Measurements from ENCODE around the gene OS9. TPM values are rescaled to one million over a fixed set of nuclear protein-coding genes. Genes with fewer than 3 reads are reported as not detected.

Gene OS9
- total and polyA plus RNA-seq, 9 of the 15 experiments (the other 6 are each of a cell fraction or from before 2014, with no cell fraction given), result 4.6 to 105 (median 89.5) TPM

DNA sequence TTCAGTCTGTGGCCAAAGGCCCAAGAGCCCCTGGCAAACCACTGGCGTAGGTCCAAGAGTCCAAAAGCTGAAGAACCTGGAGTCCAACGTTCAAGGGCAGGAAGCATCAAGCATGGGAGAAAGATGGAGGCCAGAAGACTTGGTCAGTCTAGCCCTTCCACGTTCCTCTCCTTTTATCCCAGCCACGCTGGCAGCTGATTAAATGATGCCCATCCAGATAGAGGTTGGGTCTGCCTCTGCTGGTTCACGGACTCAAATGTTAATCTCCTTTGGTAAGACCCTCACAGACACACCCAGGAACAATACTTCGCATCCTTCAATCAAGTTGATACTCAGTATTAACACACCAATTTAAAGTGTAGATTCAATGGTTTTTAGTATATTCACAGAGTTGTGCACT, 21.1 kb upstream of the OS9 start (continued):
- TF ChIP-seq, protein P1, sequence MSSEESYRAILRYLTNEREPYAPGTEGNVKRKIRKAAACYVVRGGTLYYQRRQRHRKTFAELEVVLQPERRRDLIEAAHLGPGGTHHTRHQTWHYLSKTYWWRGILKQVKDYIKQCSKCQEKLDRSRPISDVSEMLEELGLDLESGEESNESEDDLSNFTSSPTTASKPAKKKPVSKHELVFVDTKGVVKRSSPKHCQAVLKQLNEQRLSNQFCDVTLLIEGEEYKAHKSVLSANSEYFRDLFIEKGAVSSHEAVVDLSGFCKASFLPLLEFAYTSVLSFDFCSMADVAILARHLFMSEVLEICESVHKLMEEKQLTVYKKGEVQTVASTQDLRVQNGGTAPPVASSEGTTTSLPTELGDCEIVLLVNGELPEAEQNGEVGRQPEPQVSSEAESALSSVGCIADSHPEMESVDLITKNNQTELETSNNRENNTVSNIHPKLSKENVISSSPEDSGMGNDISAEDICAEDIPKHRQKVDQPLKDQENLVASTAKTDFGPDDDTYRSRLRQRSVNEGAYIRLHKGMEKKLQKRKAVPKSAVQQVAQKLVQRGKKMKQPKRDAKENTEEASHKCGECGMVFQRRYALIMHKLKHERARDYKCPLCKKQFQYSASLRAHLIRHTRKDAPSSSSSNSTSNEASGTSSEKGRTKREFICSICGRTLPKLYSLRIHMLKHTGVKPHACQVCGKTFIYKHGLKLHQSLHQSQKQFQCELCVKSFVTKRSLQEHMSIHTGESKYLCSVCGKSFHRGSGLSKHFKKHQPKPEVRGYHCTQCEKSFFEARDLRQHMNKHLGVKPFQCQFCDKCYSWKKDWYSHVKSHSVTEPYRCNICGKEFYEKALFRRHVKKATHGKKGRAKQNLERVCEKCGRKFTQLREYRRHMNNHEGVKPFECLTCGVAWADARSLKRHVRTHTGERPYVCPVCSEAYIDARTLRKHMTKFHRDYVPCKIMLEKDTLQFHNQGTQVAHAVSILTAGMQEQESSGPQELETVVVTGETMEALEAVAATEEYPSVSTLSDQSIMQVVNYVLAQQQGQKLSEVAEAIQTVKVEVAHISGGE (CRISPR knock-in tag; IDR thresholded peaks at IDR 0.05), result no peak
- TF ChIP-seq SAP30 (IDR thresholded peaks at IDR 0.05; ENCODE audit: borderline replicate concordance, insufficient read depth, low read depth, low read length, poor library complexity, severe bottlenecking) (no peak), POU5F1 (IDR thresholded peaks at IDR 0.05; ENCODE audit: borderline replicate concordance, low read depth, low read length, partially characterized antibody) (no peak), CHD4 (IDR thresholded peaks at IDR 0.05; ENCODE audit: insufficient read depth, insufficient replicate concordance, low read depth, low read length, poor library complexity, severe bottlenecking) (no peak), ZNF445 (CRISPR knock-in tag; IDR thresholded peaks at IDR 0.05; ENCODE audit: low read depth) (no peak), NR2C2 (CRISPR knock-in tag; IDR thresholded peaks at IDR 0.05) (no peak), NR2C2 (tag; IDR thresholded peaks at IDR 0.05) (no peak), ZNF143 (CRISPR knock-in tag; IDR thresholded peaks at IDR 0.05) (no peak), GABPB2 (CRISPR knock-in tag; conservative IDR thresholded peaks at IDR 0.05) (no peak), HOXB6 (CRISPR knock-in tag; IDR thresholded peaks at IDR 0.05; ENCODE audit: borderline replicate concordance) (no peak), KAT8 (IDR thresholded peaks at IDR 0.05; ENCODE audit: low read depth) (no peak), NR1H2 (CRISPR knock-in tag; IDR thresholded peaks at IDR 0.05) (no peak)
- TF ChIP-seq, protein P2, sequence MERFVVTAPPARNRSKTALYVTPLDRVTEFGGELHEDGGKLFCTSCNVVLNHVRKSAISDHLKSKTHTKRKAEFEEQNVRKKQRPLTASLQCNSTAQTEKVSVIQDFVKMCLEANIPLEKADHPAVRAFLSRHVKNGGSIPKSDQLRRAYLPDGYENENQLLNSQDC (CRISPR knock-in tag; IDR thresholded peaks at IDR 0.05), result no peak
- TF ChIP-seq, protein P3, sequence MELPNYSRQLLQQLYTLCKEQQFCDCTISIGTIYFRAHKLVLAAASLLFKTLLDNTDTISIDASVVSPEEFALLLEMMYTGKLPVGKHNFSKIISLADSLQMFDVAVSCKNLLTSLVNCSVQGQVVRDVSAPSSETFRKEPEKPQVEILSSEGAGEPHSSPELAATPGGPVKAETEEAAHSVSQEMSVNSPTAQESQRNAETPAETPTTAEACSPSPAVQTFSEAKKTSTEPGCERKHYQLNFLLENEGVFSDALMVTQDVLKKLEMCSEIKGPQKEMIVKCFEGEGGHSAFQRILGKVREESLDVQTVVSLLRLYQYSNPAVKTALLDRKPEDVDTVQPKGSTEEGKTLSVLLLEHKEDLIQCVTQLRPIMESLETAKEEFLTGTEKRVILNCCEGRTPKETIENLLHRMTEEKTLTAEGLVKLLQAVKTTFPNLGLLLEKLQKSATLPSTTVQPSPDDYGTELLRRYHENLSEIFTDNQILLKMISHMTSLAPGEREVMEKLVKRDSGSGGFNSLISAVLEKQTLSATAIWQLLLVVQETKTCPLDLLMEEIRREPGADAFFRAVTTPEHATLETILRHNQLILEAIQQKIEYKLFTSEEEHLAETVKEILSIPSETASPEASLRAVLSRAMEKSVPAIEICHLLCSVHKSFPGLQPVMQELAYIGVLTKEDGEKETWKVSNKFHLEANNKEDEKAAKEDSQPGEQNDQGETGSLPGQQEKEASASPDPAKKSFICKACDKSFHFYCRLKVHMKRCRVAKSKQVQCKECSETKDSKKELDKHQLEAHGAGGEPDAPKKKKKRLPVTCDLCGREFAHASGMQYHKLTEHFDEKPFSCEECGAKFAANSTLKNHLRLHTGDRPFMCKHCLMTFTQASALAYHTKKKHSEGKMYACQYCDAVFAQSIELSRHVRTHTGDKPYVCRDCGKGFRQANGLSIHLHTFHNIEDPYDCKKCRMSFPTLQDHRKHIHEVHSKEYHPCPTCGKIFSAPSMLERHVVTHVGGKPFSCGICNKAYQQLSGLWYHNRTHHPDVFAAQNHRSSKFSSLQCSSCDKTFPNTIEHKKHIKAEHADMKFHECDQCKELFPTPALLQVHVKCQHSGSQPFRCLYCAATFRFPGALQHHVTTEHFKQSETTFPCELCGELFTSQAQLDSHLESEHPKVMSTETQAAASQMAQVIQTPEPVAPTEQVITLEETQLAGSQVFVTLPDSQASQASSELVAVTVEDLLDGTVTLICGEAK (IDR thresholded peaks at IDR 0.05), result no peak
- TF ChIP-seq, protein P3 (CRISPR knock-in tag; IDR thresholded peaks at IDR 0.05), result no peak
